GM12864 (cell line): ENCODE measurements around the gene C1orf87.

Experiments
- DNase-seq: peaks from one replicate; pipeline ENCODE4 v3.0.0-alpha.2; 2011; ENCODE audit warnings: low read depth
- H3K4me3 ChIP-seq: 2 replicates; pipeline ENCODE4 v1.5.1; 2011; ENCODE audit warnings: mild to moderate bottlenecking, low read depth, low read length, control low read depth
- CTCF ChIP-seq: IDR thresholded peaks from 2 replicates; pipeline ENCODE4 v1.5.1; 2011; ENCODE audit warnings: low read depth, mild to moderate bottlenecking, moderate library complexity, low read length, control low read depth, inconsistent platforms; ENCODE audit errors: missing control alignments

C1orf87 gene

DNA sequence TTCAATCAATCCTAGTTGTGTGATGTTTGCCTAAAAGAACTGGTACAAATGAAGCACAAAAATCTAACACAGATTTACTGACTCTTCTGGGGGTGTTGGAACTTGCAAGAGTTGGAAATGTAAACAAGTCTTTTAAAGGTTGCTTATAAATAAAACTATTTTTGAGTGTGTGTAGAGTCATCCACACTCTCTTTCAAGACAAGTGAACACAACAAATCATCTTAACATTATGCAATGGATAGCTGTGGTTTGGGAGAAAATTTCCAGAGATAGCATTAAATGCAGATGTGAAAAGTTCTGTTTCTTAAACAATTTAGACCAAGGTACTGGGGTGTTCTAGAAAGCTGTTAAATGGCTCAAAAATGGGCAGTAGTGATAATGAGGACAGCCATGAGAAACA, 28.7 kb downstream of the C1orf87 start:
- DNase-seq: no peak
- TF ChIP-seq CTCF: no peak
- no peak overlapping the region for H3K4me3 ChIP-seq

DNA sequence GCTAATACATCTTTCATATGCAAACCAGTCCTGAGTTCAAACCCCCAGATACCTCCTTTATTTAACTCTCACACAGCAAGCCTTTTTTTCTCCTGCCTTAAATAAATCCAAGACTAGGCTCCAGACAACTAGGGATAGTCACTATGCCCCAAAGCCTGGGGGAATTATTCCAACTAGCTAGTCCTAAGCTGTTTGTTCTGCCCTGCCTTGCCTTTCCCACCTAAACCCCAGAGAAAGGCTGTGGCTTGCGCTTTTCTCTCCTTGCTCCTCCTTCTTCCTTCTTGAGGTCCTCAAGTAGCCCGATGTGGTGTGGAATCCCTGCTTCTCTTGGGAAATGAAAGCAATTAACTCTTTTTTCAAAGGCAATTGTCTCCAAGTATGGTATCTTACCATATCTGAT, 31.8 kb downstream of the C1orf87 start:
- no peak overlapping the region for H3K4me3 ChIP-seq
- no peak for TF ChIP-seq CTCF
- no peak for DNase-seq

- no peak overlapping the region for H3K4me3 ChIP-seq
- no peak for DNase-seq
- no peak for TF ChIP-seq CTCF
Observed at GRCh38 chr1:60037669-60038068, 35.9 kb downstream of the C1orf87 start.

- TF ChIP-seq CTCF: no peak
- DNase-seq: no peak
- no peak overlapping the region for H3K4me3 ChIP-seq
Observed at GRCh38 chr1:60036856-60037460, 36.6 kb downstream of the C1orf87 start.

GRCh38 chr1:60035921-60036320, 37.6 kb downstream of the C1orf87 start:
- H3K4me3 ChIP-seq: no peak overlapping the region
- TF ChIP-seq CTCF: no peak
- DNase-seq: no peak

DNA sequence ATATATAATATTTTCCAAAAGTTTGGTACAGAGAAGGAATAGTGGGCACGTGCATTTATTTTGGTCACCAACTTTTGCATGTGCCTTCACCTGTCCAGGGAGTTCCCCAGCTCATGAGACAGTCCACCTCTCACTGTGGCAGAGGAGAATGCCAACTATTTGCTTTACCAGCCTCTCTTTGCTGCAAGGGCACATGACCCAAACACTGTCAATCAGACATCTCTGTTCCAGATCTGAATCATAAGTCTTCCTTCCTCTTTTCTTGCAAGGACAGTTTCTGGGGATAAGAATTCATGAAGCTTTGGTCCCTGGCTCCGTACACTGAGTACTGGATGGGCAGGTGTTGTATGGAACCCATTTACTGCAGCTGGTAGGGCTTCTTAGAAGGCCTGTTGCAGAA, 38.6 kb downstream of the C1orf87 start:
- no peak for TF ChIP-seq CTCF
- no peak for DNase-seq
- no peak overlapping the region for H3K4me3 ChIP-seq

DNA sequence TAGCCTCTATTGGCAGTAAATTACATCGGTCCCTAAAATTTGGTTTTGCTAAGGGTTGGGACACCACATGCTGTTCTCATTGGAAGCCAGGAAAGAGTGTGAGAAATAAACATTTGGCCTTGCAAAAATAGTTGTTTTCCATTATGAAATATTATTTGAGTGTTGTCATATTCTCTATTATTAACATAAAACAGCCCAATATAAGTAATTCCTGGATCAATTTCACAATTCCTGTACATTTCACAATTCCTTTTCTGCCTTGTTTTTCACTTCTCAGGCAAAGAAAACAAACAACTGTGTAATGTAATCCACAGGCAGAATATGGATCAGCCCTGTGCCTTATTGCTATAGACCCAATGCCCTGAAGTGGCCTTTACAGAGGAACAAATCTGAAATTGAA, 40.5 kb downstream of the C1orf87 start:
- no peak for TF ChIP-seq CTCF
- no peak for DNase-seq
- no peak overlapping the region for H3K4me3 ChIP-seq
